Naive thymus-derived CD4-positive, alpha-beta T cell (primary cell): ENCODE results near the gene KCNC2. TPM values are rescaled to one million over a fixed set of nuclear protein-coding genes. Genes with fewer than 3 reads are reported as not detected.

Experiments used
- ATAC-seq: fragments of 150-1000 bp; cut with Tn5 transposase; 2 replicates; pipeline ENCODE4 v1.10.0; 2021; ENCODE audit warnings: mild to moderate bottlenecking, moderate library complexity
- CTCF ChIA-PET: fragments of 350-600 bp; sonication (Branson Sonifier 250); formaldehyde crosslinking; loops from one replicate; lab custom pipeline; 2021; ENCODE audit warnings: antibody characterized with exemption; lab: Charles Lee
- POLR2A ChIA-PET: fragments of 350-600 bp; sonication (Branson Sonifier 250); formaldehyde crosslinking; loops from one replicate; lab custom pipeline; 2021; ENCODE audit warnings: antibody characterized with exemption, inconsistent platforms; lab: Charles Lee
- DNase-seq, 9 donors: peaks; one replicate each; pipeline versions ENCODE4 v3.0.0 to v3.0.0-alpha.2; 2020 to 2022; ENCODE audit warnings: mixed read lengths in 1 of 9
- H3K27ac ChIP-seq: one replicate; pipeline ENCODE4 v1.7.0; 2013; ENCODE audit warnings: mild to moderate bottlenecking, low read depth, low read length, moderate library complexity
- H3K27me3 ChIP-seq, 2 donors: one replicate each; pipeline ENCODE4 v1.7.0; 2013; ENCODE audit warnings: low read length in 2 of 2, mild to moderate bottlenecking in 2 of 2, moderate library complexity in 2 of 2; ENCODE audit not compliant: control insufficient read depth in 2 of 2, insufficient read depth in 2 of 2
- H3K36me3 ChIP-seq, 3 experiments: 1 replicate in 2 of 3; 2 replicates in 1 of 3; pipeline ENCODE4 v1.7.0; 2013; ENCODE audit warnings: low read length in 3 of 3, mild to moderate bottlenecking in 3 of 3, moderate library complexity in 1 of 3; ENCODE audit not compliant: insufficient read depth in 3 of 3, control insufficient read depth in 2 of 3
- H3K4me1 ChIP-seq, 2 donors: one replicate each; pipeline ENCODE4 v1.7.0; 2013; ENCODE audit warnings: low read length in 2 of 2, mild to moderate bottlenecking in 2 of 2, moderate library complexity in 1 of 2; ENCODE audit not compliant: control insufficient read depth in 2 of 2, insufficient read depth in 2 of 2
- H3K4me3 ChIP-seq: 2 replicates; pipeline ENCODE4 v1.7.0; 2013; ENCODE audit warnings: mild to moderate bottlenecking, low read length
- H3K9me3 ChIP-seq, 3 experiments: 1 replicate in 2 of 3; 2 replicates in 1 of 3; pipeline ENCODE4 v1.7.0; 2013; ENCODE audit warnings: low read length in 3 of 3; ENCODE audit not compliant: control insufficient read depth in 2 of 3
- H3K27ac Mint-ChIP-seq, 9 donors: one replicate each; pipeline ENCODE4 v1.8.0; 2020 to 2022; ENCODE audit warnings: mixed read lengths in 9 of 9, mild to moderate bottlenecking in 8 of 9, moderate library complexity in 5 of 9, inconsistent platforms in 2 of 9
- H3K27me3 Mint-ChIP-seq, 5 donors: one replicate each; pipeline ENCODE4 v1.8.0; 2021 to 2022; ENCODE audit warnings: mixed read lengths in 5 of 5, mild to moderate bottlenecking in 1 of 5
- H3K36me3 Mint-ChIP-seq, 5 donors: one replicate each; pipeline ENCODE4 v1.8.0; 2020 to 2022; ENCODE audit warnings: mixed read lengths in 5 of 5, mild to moderate bottlenecking in 3 of 5, inconsistent platforms in 1 of 5
- H3K4me1 Mint-ChIP-seq, 7 donors: one replicate each; pipeline ENCODE4 v1.8.0; 2020 to 2022; ENCODE audit warnings: mixed read lengths in 7 of 7, mild to moderate bottlenecking in 3 of 7, inconsistent platforms in 1 of 7
- H3K4me3 Mint-ChIP-seq, 10 donors: one replicate each; pipeline ENCODE4 v1.8.0; 2020 to 2022; ENCODE audit warnings: mild to moderate bottlenecking in 10 of 10, mixed read lengths in 10 of 10, moderate library complexity in 6 of 10, inconsistent platforms in 2 of 10
- H3K9me3 Mint-ChIP-seq, 11 donors: one replicate each; pipeline ENCODE4 v1.8.0; 2020 to 2022; ENCODE audit warnings: mixed read lengths in 11 of 11, mild to moderate bottlenecking in 4 of 11, inconsistent platforms in 1 of 11, moderate library complexity in 1 of 11
- intact Hi-C, 2 donors: fragments of 100-400 bp; cut with micrococcal nuclease; formaldehyde crosslinking; loops; one replicate each; pipeline ENCODE4 v1.15.1; 2023
- polyA plus RNA-seq, 2 donors: library from polyadenylated mRNA; unstranded; fragments of 300-500 nt; fragmentation: Illumina TruSeq; gene quantifications; one replicate each; pipeline ENCODE4 v1.2.3, GENCODE V29; 2021
- total RNA-seq, 6 experiments: library from RNA in 5 of 6; stranded (reverse) in 5 of 6; gene quantifications; 1 replicate in 5 of 6; 2 replicates in 1 of 6; pipeline ENCODE4 v1.2.3 and lab custom pipeline; 2021 to 2026

KCNC2 gene
- total and polyA plus RNA-seq, 7 experiments from 2014 or later, result not detected

- CTCF ChIA-PET, result no interaction called here
- Histone ChIP-seq H3K27me3 (no peaks in the 10 kb centered on the region), H3K27ac (no peak overlapping the region), H3K4me1 (no peaks in the 10 kb centered on the region), H3K36me3 (no peaks in the 10 kb centered on the region), H3K4me3 (no peak overlapping the region), H3K9me3 (no peaks in the 10 kb centered on the region)
- POLR2A ChIA-PET, result no interaction called here
- Mint-ChIP-seq H3K9me3 (peaks cover 0 to 9% (median 2%) of the 10 kb centered on the region in 11 donors), H3K27me3 (no peaks in the 10 kb centered on the region), H3K36me3 (no peaks in the 10 kb centered on the region), H3K4me1 (peaks cover 0 to 13% (median 0%) of the 10 kb centered on the region in 7 donors), H3K27ac (no peak overlapping the region), H3K4me3 (peak overlapping the region in 3 of 10 donors; percentile 2 to 25 (median 5))
- intact Hi-C loops, result no loop called here
- no peak for DNase-seq
- peak; percentile 26 for ATAC-seq
Observed at GRCh38 chr12:75000120-75000519, 209.5 kb downstream of the KCNC2 start.

- H3K36me3 ChIP-seq, result no peaks in the 10 kb centered on the region
- ChIA-PET CTCF (no interaction called here), POLR2A (no interaction called here)
- DNase-seq, result no peak
- no peaks in the 10 kb centered on the region for H3K9me3 ChIP-seq
- no peaks in the 10 kb centered on the region for H3K27me3 ChIP-seq
- no peaks in the 10 kb centered on the region for H3K4me1 ChIP-seq
- no peak overlapping the region for H3K27ac ChIP-seq
- Mint-ChIP-seq H3K4me3 (peak overlapping the region in 6 of 10 donors; percentile 2 to 48 (median 8)), H3K4me1 (peaks cover 0 to 13% (median 0%) of the 10 kb centered on the region in 7 donors), H3K27ac (peak overlapping the region in 1 of 9 donors; percentile 7), H3K9me3 (peaks cover 0 to 7% (median 3%) of the 10 kb centered on the region in 11 donors), H3K27me3 (no peaks in the 10 kb centered on the region), H3K36me3 (no peaks in the 10 kb centered on the region)
- intact Hi-C loops, result no loop called here
- H3K4me3 ChIP-seq, result no peak overlapping the region
- ATAC-seq, result no peak
Observed at GRCh38 chr12:74999474-74999873, 210.2 kb downstream of the KCNC2 start.

Other genes starting within 250 kb of the KCNC2 start
- 1 to 10 TPM; 2.7 to 7.3 (median 3.6) TPM for gene CAPS2, start 120.5 kb upstream of the KCNC2 start, total RNA-seq
- 1 to 10 TPM; 3.3 to 4.4 TPM for gene CAPS2, start 120.5 kb upstream of the KCNC2 start, polyA plus RNA-seq
- gene GLIPR1L1, start 124.8 kb upstream of the KCNC2 start, total RNA-seq, result not detected
- gene GLIPR1L1, start 124.8 kb upstream of the KCNC2 start, polyA plus RNA-seq, result not detected
- 1 to 10 TPM in 2 of 5 experiments, under 1 TPM in 3; 0.22 to 2.3 (median 0.38) TPM for gene GLIPR1L2, start 181.2 kb upstream of the KCNC2 start, total RNA-seq
- gene GLIPR1L2, start 181.2 kb upstream of the KCNC2 start, polyA plus RNA-seq, result 1 to 10 TPM; 1.3 to 1.8 TPM